Omental fat pad (tissue), 4 donors: Measurements from ENCODE around the gene VSIR. TPM values are rescaled to one million over a fixed set of nuclear protein-coding genes. Genes with fewer than 3 reads are reported as not detected.

Source experiments
- ATAC-seq: fragments of 150-250 bp; one replicate; pipeline ENCODE4 v1.9.1; 2016; ENCODE audit warnings: mild to moderate bottlenecking, moderate library complexity; ENCODE audit not compliant: low FRiP score
- DNase-seq: peaks from one replicate; pipeline ENCODE4 v3.0.0-alpha.2; 2019; ENCODE audit warnings: low spot score
- total RNA-seq, 4 donors: library from RNA; depleted of rRNA; stranded (reverse); fragments of >200 nt; gene quantifications; one replicate each; pipeline ENCODE4 v1.1.0, GENCODE V29; 2016
- TF ChIP-seq, protein P1 (sequence below), 3 donors: fragments of 450-650 bp; IDR thresholded peaks; one replicate each; pipeline ENCODE4 v1.5.1; 2016 to 2017; ENCODE audit warnings: antibody characterized with exemption in 3 of 3, mild to moderate bottlenecking in 3 of 3, moderate library complexity in 2 of 3

Gene VSIR
- total RNA-seq, 4 donors from 2014 or later: 65.1 to 119 (median 86.3) TPM

GRCh38 chr10:71812016-71812912 lies 38.9 kb upstream of the VSIR start:
- ATAC-seq (peak; percentile 60), DNase-seq (no peak)
- TF ChIP-seq, protein P1, sequence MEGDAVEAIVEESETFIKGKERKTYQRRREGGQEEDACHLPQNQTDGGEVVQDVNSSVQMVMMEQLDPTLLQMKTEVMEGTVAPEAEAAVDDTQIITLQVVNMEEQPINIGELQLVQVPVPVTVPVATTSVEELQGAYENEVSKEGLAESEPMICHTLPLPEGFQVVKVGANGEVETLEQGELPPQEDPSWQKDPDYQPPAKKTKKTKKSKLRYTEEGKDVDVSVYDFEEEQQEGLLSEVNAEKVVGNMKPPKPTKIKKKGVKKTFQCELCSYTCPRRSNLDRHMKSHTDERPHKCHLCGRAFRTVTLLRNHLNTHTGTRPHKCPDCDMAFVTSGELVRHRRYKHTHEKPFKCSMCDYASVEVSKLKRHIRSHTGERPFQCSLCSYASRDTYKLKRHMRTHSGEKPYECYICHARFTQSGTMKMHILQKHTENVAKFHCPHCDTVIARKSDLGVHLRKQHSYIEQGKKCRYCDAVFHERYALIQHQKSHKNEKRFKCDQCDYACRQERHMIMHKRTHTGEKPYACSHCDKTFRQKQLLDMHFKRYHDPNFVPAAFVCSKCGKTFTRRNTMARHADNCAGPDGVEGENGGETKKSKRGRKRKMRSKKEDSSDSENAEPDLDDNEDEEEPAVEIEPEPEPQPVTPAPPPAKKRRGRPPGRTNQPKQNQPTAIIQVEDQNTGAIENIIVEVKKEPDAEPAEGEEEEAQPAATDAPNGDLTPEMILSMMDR (IDR thresholded peaks at IDR 0.05): peak in 1 of 3 donors; percentile 50

GRCh38 chr10:71811351-71811750 lies 38.0 kb upstream of the VSIR start:
- no peak for DNase-seq
- no peak for ATAC-seq
- TF ChIP-seq, protein P1 (IDR thresholded peaks at IDR 0.05): no peak

DNA sequence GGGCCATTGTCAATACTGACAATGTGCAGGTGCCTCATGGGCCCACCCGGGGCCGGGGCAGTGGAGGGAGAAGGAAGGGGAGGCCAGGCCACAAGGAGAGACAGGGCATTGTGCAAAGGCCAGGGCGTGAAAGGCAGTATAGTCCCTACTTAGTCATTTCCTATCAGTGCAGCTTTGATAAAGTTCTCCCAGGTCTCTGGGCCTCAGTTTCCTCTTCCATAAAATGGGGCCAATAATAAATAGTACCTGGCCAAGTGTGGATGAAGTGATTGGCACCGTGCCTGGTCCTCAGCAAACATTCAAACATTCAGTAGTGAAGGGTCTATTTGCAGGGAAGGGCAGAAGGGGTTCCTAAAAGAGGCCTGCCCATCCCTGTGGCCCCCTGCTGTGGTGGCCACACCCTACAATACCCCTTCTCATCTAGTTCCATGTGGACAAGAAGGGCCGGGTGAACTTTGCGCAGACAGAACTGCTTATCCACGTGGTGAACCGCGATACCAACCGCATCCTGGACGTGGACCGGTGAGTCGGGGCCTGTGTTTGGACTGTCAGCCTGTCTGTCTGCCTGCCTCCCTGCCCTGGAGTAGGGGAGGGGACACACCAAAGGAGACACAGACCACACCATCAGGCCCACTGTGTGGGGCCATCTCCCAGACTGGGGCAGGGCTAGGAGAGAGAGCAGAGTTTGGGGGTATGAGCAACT lies 36.9 kb upstream of the VSIR start:
- ATAC-seq (no peak), DNase-seq (no peak)
- TF ChIP-seq, protein P1 (IDR thresholded peaks at IDR 0.05): no peak

- TF ChIP-seq, protein P1 (IDR thresholded peaks at IDR 0.05): no peak
- DNase-seq: no peak
- ATAC-seq: no peak
Measured at GRCh38 chr10:71809628-71810027, 36.3 kb upstream of the VSIR start.

- TF ChIP-seq, protein P1 (IDR thresholded peaks at IDR 0.05): no peak
- no peak for ATAC-seq
- DNase-seq: no peak
Measured at GRCh38 chr10:71807557-71808510, 34.5 kb upstream of the VSIR start.

- no peak for DNase-seq
- ATAC-seq: no peak
- TF ChIP-seq, protein P1 (IDR thresholded peaks at IDR 0.05): no peak
Measured at GRCh38 chr10:71806704-71807556, 33.6 kb upstream of the VSIR start.
